ENCODE data around the gene MAP1B. TPM values are rescaled to one million over a fixed set of nuclear protein-coding genes. Genes with fewer than 3 reads are reported as not detected.

Gene MAP1B
- polyA plus RNA-seq, 10 donors, result 26.4 to 56.8 (median 42.2) TPM

DNA sequence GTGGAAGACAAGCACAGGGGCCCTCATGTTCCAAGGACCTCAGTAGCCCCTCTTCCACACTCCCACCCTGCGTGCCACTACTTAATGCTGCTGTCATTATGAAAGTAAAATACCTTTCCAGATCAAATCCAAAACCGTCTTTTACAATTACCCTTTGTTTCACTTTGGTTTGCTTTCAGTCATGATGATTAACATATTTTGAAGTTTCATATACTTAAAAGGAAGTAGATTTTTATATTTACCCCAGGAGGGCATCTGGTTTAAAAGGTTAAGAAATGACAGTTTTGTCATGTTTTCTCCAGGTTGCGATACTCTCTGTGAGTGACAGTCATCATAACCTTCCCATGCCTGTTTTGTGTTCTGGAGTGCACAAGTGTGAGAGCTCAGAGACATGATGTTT is 13.5 kb upstream of the MAP1B start:
- DNase-seq, result no peak

DNA sequence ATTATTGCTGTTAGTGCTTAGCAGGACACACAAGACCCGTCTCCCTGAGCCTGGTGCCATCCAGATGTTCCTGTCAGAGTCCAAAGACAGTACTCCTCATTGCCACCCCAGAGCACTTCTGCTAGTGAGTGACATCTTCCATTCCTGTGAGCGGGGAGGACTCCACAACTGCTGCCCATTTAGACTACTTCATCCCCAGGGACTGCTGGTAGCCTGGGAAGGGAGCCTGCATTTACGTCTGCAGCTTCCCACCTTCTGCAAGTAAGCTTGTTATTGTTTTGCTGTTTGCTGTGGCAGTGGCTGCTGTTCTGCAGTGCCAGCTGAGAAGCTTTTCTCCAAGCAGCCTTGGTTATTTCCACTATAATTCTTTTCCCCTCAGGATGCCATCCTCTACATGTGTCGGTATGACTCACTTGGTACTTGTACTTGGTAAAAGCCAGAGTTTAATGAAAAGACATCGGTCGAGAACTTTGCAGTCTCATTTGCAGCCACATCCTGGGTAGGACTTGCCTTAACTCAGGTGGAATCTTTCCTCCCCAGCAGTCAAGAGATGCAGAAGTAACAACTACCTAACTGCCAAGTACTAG is 10.6 kb upstream of the MAP1B start:
- no peak for DNase-seq

GRCh38 chr5:72101828-72102227 is 5.4 kb upstream of the MAP1B start:
- DNase-seq, result no peak

- DNase-seq, result no peak
Measured at GRCh38 chr5:72106817-72107130, 501 bp upstream of the MAP1B start.

GRCh38 chr5:72107901-72108201 is 576 bp downstream of the MAP1B start:
- DNase-seq, result peak in 1 of 3 donors; percentile 81

- peak in 1 of 3 donors; percentile 89 for DNase-seq
Measured at GRCh38 chr5:72108202-72109061, 1.2 kb downstream of the MAP1B start.

GRCh38 chr5:72109062-72109411 is 1.8 kb downstream of the MAP1B start:
- no peak for DNase-seq

- DNase-seq, result peak in 1 of 3 donors; percentile 60
Measured at GRCh38 chr5:72109625-72110024, 2.4 kb downstream of the MAP1B start.

DNA sequence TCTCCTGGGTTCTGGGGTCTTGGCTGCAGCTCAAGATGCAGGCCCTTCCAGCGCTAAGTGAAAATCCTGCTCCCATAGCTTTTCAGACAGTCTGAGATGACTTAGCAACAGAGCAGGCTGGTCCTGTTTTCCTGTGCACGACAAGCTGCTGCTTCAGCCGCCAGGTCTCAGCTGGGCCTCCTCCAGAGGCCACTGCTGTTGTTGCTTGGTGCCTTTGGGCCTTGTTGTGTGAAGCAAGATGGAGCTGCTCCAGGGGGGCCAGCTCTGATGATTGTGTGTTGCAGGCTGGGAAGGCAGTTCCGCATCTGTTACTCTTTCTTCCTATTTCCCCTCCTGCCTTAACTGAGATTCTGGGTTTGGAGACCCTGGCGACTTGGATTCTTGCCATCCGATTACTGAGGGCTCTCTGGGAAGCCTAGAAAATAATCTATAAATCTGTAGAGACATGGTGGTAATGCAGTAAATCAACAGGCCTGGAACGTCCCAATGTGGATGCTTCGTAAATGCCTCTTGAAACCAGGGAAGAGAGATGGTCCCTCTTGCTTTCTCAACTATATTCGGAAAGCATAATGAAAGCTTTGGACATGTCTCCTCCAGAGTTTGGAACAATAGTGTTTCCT is 3.2 kb downstream of the MAP1B start:
- DNase-seq, result peak in 1 of 3 donors; percentile 90

DNA sequence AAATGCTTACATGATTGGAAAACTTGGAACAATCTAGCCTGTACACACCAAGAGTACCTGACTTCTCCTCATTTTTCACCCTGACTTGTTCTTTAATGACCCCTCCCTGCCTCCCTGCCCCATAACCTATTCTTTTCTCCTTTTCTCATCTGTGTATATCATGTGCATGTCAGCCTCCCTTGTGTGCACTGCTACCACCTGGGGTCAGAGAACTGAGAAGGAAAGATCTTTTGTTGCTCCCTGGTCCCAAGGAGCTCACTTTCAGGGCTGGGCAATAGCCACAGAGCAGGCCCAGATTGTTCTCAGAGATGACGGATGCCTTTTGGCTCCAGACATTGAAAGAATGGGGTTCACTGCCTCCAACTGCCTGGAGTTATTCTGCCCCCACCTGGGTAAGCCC is 5.1 kb downstream of the MAP1B start:
- DNase-seq, result no peak

DNA sequence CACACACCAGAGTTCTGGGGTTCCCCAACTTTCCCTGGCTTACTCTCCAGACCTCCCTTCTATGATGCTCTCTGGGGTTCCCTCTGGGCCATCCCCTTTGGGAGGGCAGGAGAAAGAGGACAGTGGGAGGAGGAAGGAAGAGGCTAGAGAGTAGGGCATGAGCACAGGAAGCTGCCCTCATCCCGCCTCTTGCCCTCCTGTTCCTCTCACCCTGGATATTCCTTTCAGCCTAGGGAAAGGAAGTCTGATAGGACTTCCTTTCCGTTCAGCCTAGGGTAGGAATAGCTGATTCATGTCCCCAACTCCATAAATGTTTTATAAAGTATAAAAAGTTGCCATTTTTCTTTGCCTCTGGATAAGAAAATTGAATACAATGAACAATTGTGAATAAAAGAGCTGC is 7.4 kb downstream of the MAP1B start:
- DNase-seq, result no peak

DNA sequence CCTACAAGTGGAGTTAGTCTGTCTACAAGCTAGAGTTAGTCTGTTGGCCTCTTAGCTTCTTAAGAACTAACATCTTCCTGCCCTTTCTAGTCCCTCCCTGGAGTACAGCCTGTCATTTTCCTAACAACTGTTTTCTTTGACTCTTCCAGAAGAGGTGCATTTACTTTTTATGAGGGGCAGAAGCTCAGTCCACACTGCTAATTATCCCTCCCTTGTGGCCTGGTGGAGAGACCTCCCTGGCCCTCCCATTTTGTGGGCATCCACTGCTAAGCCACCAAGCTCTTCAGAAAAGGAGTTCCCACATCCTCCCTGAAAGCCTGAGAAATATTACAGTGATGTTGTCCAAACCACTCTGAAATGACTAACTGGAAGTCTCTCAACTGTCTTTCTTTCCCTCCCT is 8.0 kb downstream of the MAP1B start:
- DNase-seq, result no peak

GRCh38 chr5:72117307-72117706 is 10.0 kb downstream of the MAP1B start:
- DNase-seq, result peak in 1 of 3 donors; percentile 51

DNA sequence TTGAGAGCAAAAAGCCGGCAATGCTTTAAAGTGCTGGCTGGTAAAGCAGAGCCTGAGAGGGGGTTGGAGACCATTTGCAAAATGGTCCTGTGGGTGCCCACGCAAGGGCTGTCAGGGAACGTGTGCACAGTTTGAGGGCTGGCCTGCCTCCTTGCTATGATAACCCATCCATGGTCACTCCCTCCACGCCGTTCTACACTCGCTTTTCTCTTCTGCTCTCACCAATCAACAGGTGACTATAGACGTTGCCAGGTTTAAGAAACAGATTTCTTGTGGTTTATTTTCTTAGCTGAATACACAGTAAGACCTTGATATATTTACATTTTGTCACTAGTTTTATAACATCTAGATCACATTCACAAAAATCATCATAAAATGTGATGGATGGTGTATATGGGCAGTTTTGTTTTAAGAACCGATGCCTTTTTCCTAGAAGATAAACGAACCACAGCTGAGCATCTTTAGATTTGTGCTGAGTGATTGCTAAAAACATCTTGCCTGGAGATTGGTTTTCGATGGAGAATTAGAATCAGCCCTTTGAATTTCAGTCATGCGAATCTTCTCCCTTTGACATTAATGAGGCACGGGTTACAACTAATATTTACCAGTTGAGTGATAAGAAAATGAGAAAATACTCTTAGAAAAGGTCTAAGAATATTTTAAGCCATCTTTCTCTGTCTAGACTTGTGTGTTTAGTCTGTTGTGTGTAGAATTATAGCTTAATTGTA is 13.9 kb downstream of the MAP1B start:
- no peak for DNase-seq

- DNase-seq, result no peak
Measured at GRCh38 chr5:72121780-72122445, 14.6 kb downstream of the MAP1B start.

DNA sequence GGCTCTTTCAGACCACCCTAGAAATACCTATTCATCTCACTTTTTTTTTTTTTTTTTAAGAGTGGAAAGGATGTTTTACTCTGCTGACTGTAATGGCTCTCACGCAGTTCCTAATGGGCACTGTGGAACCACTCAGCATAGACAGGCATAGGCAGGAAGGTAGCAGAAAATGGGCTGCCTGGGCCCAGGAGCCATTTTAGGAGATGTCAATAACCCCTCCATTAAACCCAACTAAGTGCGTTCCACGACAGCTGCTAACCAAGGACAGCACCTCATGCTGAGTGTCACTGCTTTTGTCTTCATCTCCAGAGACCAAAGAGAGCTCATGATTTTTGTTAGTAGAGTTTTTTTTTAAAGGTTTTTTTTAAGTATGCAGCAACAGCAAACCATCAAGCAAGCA is 15.3 kb downstream of the MAP1B start:
- DNase-seq, result no peak

DNA sequence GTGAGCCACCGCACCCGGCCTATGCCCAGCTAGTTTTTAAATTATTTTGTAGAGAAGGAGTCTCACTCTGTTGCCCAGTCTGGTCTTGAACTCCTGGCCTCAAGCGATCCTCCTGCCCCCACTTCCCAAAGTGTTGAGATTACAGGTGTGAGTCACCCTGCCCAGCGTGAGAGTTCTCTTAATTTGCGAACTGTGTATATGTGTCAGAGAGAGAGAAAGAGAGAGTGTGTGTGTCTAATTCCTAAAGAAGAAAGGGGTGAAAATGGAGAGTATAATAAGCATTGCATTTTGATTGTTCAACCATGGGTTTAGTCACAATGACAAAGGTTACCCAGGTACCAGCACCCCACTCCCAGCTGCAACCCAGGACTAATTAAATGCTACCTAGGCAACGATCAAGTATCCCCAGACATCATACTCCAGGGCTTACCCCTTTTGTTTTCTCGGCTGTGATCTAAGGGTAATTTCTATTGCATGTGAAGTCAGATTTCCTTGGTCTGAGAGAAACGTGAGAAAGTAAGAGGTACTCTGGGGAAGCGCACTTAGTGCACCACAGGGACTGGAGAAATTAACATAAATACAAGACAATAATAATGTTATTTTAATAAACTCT is 16.6 kb downstream of the MAP1B start:
- DNase-seq, result no peak

- DNase-seq, result no peak
Measured at GRCh38 chr5:72125271-72125940, 18.1 kb downstream of the MAP1B start.

- no peak for DNase-seq
Measured at GRCh38 chr5:72125941-72126620, 18.8 kb downstream of the MAP1B start.

DNA sequence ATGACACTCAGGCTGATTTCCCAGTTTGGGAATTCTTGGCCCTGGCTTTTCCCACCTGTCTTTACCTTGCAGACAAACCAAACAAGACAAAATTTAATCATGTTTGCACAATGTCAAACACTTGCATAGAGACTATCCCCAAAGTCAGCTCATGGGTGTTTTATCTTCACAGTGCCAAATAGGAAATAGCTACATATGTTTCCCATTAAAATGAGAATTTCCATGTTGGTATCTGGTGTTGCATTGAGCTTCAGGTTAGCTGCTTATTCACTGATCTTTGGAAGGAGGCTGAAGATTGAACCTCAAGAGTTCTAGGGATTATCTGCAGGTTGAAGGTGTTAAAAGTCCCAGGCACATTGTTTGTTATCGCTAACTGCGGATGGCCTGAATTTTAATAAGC is 19.5 kb downstream of the MAP1B start:
- DNase-seq, result no peak

GRCh38 chr5:72129725-72130124 is 22.4 kb downstream of the MAP1B start:
- DNase-seq, result peak in 1 of 3 donors; percentile 64

Measured in muscle of back (tissue), 11 donors.